ENCODE data around the gene TMEM270. TPM values are rescaled to one million over a fixed set of nuclear protein-coding genes. Genes with fewer than 3 reads are reported as not detected.

The TMEM270 gene
- total RNA-seq, 1 experiment from 2014 or later, result not detected

DNA sequence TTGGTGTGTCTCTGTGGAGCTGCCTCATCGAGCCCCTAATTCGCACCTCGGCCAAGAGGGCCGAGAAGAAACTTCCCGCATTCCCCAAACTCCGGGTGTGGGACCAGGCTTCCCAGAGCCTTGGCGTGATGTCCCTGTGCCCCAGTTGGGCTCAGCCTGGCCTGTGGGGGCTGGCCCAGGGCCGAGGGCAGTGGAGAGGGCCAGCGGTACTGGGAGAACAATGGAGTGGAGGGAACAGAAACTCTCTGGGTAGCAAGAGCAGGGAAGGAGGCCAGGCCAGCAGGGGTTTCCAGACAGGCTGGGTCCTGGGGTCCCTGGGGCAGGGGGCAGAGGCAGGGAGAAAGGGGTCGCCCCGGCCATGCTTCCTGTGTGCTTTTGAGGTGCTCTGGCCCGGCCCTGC, 16.0 kb downstream of the TMEM270 start:
- CTCF ChIA-PET, result no interaction called here
- H3K4me3 Mint-ChIP-seq (ENCODE audit: unreplicated experiment), result no peak overlapping the region

GRCh38 chr7:73879977-73880681, 19.2 kb downstream of the TMEM270 start:
- H3K9me3 ChIP-seq, result no peaks in the 10 kb centered on the region
- H3K4me1 ChIP-seq, result peaks cover 30% of the 10 kb centered on the region
- no peaks in the 10 kb centered on the region for H3K36me3 ChIP-seq (ENCODE audit: control insufficient read depth, insufficient read depth, low read length)
- peaks cover 23% of the 10 kb centered on the region for H3K4me1 Mint-ChIP-seq (ENCODE audit: low read depth, unreplicated experiment)
- ChIA-PET POLR2A (no interaction called here), CTCF (no interaction called here)
- H3K27ac Mint-ChIP-seq (ENCODE audit: unreplicated experiment), result peak overlapping the region; percentile 77
- TF ChIP-seq CTCF (IDR thresholded peaks at IDR 0.05; ENCODE audit: insufficient read depth in 1 of 2, low read depth in 1 of 2, low read length in 1 of 2, severe bottlenecking in 1 of 2, unreplicated experiment in 1 of 2), result no peak
- H3K27me3 ChIP-seq (replicated peaks; ENCODE audit: control insufficient read depth, insufficient read depth, low read length), result no peaks in the 10 kb centered on the region
- H3K27me3 Mint-ChIP-seq (ENCODE audit: insufficient read depth, unreplicated experiment), result no peaks in the 10 kb centered on the region
- H3K4me3 ChIP-seq (ENCODE audit: low read depth, low read length), result no peak overlapping the region
- no peaks in the 10 kb centered on the region for H3K36me3 Mint-ChIP-seq (ENCODE audit: insufficient read depth, unreplicated experiment)
- intact Hi-C loops (cut with micrococcal nuclease; ENCODE audit: unreplicated experiment), result no loop called here
- peak overlapping the region; percentile 45 for H3K4me3 Mint-ChIP-seq (ENCODE audit: unreplicated experiment)
- H3K9me3 Mint-ChIP-seq (ENCODE audit: unreplicated experiment), result no peaks in the 10 kb centered on the region
- no TSS peak for BruUV-seq (replicated peaks)
- peak; percentile 57 to 81 for DNase-seq

More for the DNA sequence above, 16.0 kb downstream of the TMEM270 start:
- Histone ChIP-seq H3K36me3 (ENCODE audit: control insufficient read depth, insufficient read depth, low read length) (no peaks in the 10 kb centered on the region), H3K4me1 (peaks cover 32% of the 10 kb centered on the region), H3K27me3 (replicated peaks; ENCODE audit: control insufficient read depth, insufficient read depth, low read length) (no peaks in the 10 kb centered on the region), H3K4me3 (ENCODE audit: low read depth, low read length) (no peak overlapping the region), H3K9me3 (no peaks in the 10 kb centered on the region)
- DNase-seq, result no peak
- no peak overlapping the region for H3K27ac Mint-ChIP-seq (ENCODE audit: unreplicated experiment)
- peaks cover 23% of the 10 kb centered on the region for H3K4me1 Mint-ChIP-seq (ENCODE audit: low read depth, unreplicated experiment)
- H3K9me3 Mint-ChIP-seq (ENCODE audit: unreplicated experiment), result no peaks in the 10 kb centered on the region
- H3K27me3 Mint-ChIP-seq (ENCODE audit: insufficient read depth, unreplicated experiment), result no peaks in the 10 kb centered on the region
- no peak for TF ChIP-seq CTCF (IDR thresholded peaks at IDR 0.05; ENCODE audit: insufficient read depth in 1 of 2, low read depth in 1 of 2, low read length in 1 of 2, severe bottlenecking in 1 of 2, unreplicated experiment in 1 of 2)
- BruUV-seq (replicated peaks), result no TSS peak
- intact Hi-C loops (cut with micrococcal nuclease; ENCODE audit: unreplicated experiment), result no loop called here
- no peaks in the 10 kb centered on the region for H3K36me3 Mint-ChIP-seq (ENCODE audit: insufficient read depth, unreplicated experiment)
- POLR2A ChIA-PET, result no interaction called here

GRCh38 chr7:73880755-73881328, 19.9 kb downstream of the TMEM270 start:
- H3K36me3 ChIP-seq (ENCODE audit: control insufficient read depth, insufficient read depth, low read length), result no peaks in the 10 kb centered on the region
- no peaks in the 10 kb centered on the region for H3K9me3 Mint-ChIP-seq (ENCODE audit: unreplicated experiment)
- H3K4me3 ChIP-seq (ENCODE audit: low read depth, low read length), result no peak overlapping the region
- H3K4me1 ChIP-seq, result peaks cover 30% of the 10 kb centered on the region
- ChIA-PET CTCF (no interaction called here), POLR2A (no interaction called here)
- no peaks in the 10 kb centered on the region for H3K36me3 Mint-ChIP-seq (ENCODE audit: insufficient read depth, unreplicated experiment)
- no peaks in the 10 kb centered on the region for H3K9me3 ChIP-seq
- no peak for TF ChIP-seq CTCF (IDR thresholded peaks at IDR 0.05; ENCODE audit: insufficient read depth in 1 of 2, low read depth in 1 of 2, low read length in 1 of 2, severe bottlenecking in 1 of 2, unreplicated experiment in 1 of 2)
- DNase-seq, result no peak
- H3K27me3 ChIP-seq (replicated peaks; ENCODE audit: control insufficient read depth, insufficient read depth, low read length), result no peaks in the 10 kb centered on the region
- H3K4me3 Mint-ChIP-seq (ENCODE audit: unreplicated experiment), result no peak overlapping the region
- BruUV-seq (replicated peaks), result no TSS peak
- peaks cover 23% of the 10 kb centered on the region for H3K4me1 Mint-ChIP-seq (ENCODE audit: low read depth, unreplicated experiment)
- H3K27ac Mint-ChIP-seq (ENCODE audit: unreplicated experiment), result peak overlapping the region; percentile 77
- no peaks in the 10 kb centered on the region for H3K27me3 Mint-ChIP-seq (ENCODE audit: insufficient read depth, unreplicated experiment)
- intact Hi-C loops (cut with micrococcal nuclease; ENCODE audit: unreplicated experiment), result no loop called here

Data from Caco-2 (cell line).